RWPE2 (cell line): ENCODE results near the gene DNAJC5.

Experiments
- ATAC-seq: fragments of 200-7000 bp; cut with Tn5 transposase; 3 replicates; pipeline ENCODE4 v1.9.1; 2021; ENCODE audit warnings: low read depth
- DNase-seq: peaks from one replicate; pipeline ENCODE4 v3.0.0-alpha.2; 2020; ENCODE audit warnings: low spot score
- H3K27ac ChIP-seq: fragments of 450-650 bp; 2 replicates; pipeline ENCODE4 v1.5.1; 2017; ENCODE audit warnings: mild to moderate bottlenecking; ENCODE audit not compliant: poor library complexity, severe bottlenecking
- H3K27me3 ChIP-seq: fragments of 250-450 bp; sonication (Bioruptor Pico); 2 replicates; pipeline ENCODE4 v1.5.1; 2021; ENCODE audit warnings: mild to moderate bottlenecking, moderate library complexity; ENCODE audit not compliant: insufficient read depth, poor library complexity, severe bottlenecking
- H3K36me3 ChIP-seq: fragments of 250-450 bp; sonication (Bioruptor Pico); 2 replicates; pipeline ENCODE4 v1.5.1; 2020; ENCODE audit warnings: low read depth, mild to moderate bottlenecking, moderate library complexity
- H3K4me1 ChIP-seq: fragments of 250-450 bp; sonication (Bioruptor Pico); 2 replicates; pipeline ENCODE4 v1.5.1; 2021; ENCODE audit warnings: mild to moderate bottlenecking, moderate library complexity; ENCODE audit not compliant: insufficient read depth, poor library complexity, severe bottlenecking
- H3K4me3 ChIP-seq: fragments of 250-450 bp; sonication (Bioruptor Pico); 2 replicates; pipeline ENCODE4 v1.5.1; 2021; ENCODE audit warnings: mild to moderate bottlenecking, moderate library complexity; ENCODE audit not compliant: severe bottlenecking
- H3K9me3 ChIP-seq: fragments of 250-450 bp; sonication (Bioruptor Pico); 2 replicates; pipeline ENCODE4 v1.5.1; 2021; ENCODE audit warnings: mild to moderate bottlenecking, moderate library complexity; ENCODE audit not compliant: severe bottlenecking
- TF ChIP-seq, protein P1 (sequence below): fragments of 450-650 bp; IDR thresholded peaks from one replicate; pipeline ENCODE4 v1.5.1; 2017; ENCODE audit warnings: mild to moderate bottlenecking, moderate library complexity; ENCODE audit not compliant: poor library complexity, severe bottlenecking

Gene DNAJC5

DNA sequence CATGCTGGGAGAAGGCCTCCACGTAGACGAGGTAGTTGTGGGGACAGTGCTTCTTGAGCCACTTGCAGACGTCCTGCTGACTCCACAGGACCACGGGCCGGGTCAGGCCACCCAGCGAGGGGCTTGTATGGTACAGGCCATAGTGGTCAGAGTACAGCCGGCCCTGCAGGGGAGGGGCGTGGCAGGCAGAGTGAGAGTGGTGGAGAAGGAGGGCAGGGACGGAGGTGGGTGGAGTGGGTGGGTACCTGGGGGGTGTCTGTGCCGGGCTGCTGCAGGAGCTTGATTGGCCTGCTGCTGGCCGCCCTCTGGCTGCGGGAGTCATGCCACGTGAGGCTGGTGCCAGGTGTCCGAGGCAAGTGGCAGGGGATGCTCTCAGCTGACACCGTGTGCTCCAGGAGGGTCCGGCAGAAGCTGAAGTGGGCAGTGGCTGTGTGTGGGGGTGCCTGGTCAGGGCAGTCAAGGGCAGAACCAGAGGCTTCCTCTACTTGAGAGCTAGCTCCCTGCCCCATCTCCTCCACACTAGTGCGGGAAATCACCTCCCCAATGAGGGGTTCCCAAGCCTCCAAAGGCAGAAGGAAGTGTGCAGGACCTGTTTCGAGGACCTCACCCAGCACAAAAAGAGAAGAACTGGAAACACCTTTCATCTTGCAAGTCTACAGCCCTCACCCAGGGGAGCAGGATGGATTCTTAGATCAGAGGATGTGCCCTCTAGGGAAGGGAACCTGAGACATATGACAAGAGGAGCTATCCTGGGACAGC, 82.2 kb downstream of the DNAJC5 start:
- ATAC-seq (no peak), DNase-seq (peak; percentile 90)
- peak overlapping the region; percentile 73 for H3K27ac ChIP-seq
- H3K27me3 ChIP-seq = no peaks in the 10 kb centered on the region
- H3K36me3 ChIP-seq = no peaks in the 10 kb centered on the region
- peaks cover 14% of the 10 kb centered on the region for H3K4me1 ChIP-seq
- no peaks in the 10 kb centered on the region for H3K9me3 ChIP-seq
- TF ChIP-seq, protein P1, sequence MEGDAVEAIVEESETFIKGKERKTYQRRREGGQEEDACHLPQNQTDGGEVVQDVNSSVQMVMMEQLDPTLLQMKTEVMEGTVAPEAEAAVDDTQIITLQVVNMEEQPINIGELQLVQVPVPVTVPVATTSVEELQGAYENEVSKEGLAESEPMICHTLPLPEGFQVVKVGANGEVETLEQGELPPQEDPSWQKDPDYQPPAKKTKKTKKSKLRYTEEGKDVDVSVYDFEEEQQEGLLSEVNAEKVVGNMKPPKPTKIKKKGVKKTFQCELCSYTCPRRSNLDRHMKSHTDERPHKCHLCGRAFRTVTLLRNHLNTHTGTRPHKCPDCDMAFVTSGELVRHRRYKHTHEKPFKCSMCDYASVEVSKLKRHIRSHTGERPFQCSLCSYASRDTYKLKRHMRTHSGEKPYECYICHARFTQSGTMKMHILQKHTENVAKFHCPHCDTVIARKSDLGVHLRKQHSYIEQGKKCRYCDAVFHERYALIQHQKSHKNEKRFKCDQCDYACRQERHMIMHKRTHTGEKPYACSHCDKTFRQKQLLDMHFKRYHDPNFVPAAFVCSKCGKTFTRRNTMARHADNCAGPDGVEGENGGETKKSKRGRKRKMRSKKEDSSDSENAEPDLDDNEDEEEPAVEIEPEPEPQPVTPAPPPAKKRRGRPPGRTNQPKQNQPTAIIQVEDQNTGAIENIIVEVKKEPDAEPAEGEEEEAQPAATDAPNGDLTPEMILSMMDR = no peak
- H3K4me3 ChIP-seq = no peak overlapping the region

DNA sequence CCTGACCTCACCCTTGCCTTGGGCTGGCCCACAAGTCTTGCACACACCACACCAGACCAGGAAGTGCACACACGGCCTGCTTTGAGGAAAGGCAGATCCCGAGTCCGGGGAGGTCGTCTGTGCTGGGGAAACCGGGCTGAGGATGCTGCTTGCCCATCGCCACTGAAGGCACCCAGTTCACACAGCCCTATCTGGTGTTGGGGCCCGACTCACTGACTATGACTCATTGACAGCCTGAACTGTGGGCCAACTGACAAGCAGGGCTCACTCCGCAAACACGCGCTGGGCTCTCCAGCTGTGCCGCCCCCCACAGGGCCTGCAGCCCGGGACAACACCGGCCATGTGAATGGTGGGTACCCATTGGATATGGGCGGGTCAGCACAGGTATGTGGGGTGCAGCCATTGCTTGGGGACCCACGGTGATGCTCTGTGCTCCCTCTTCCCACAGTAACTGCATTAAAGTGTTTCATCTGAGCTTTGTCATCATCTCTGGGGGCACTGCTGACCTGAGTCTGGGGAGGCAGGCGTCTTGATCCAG, 82.9 kb downstream of the DNAJC5 start:
- no peak overlapping the region for H3K4me3 ChIP-seq
- H3K4me1 ChIP-seq = peaks cover 15% of the 10 kb centered on the region
- ATAC-seq (no peak), DNase-seq (peak; percentile 87)
- TF ChIP-seq, protein P1 = no peak
- no peaks in the 10 kb centered on the region for H3K9me3 ChIP-seq
- peak overlapping the region; percentile 73 for H3K27ac ChIP-seq
- H3K27me3 ChIP-seq = no peaks in the 10 kb centered on the region
- H3K36me3 ChIP-seq = peaks cover 3% of the 10 kb centered on the region

DNA sequence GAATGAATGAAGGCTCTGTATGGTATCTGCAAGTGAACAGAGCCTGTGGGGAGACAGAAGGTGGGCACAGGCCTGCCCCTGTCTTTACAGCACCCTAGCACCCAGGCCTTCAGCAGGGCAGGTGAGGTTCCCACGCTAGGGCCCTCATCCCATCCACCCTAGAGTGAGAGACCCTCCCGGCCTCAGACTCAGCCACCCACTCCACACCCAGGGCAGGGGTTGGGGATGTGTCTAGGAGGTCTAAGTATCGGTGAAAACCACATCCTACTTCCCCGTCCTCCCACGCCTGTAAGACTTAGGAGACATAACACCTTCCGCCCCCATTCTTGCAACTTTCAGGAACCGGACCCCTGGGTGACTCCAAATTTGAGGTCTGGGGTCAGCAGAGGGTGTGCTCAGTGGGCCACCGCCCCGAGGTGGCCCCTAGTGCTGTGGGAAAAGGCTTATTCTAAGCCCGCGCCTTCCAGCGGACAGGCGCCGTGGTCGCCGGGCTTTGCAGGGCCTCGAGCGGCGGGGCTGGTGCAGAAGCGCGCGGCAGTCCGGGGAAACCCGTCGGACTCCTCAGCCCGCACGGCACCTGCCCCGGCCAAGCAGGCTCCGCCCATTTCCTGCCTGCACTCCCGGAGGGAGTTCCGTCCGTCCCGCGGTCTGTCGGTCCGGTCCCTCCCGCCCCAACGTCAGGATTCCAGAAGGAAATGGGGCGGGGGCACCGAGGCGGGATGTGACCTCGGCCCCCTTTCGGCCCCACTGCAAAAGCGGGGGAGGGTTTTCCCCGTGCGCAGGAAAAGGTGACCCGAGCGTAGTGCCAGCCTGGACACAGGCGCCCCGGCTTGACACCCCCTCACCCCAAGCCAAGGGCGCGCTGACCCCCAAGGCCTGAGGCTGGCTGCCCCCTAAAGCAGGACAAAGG, 83.6 kb downstream of the DNAJC5 start:
- Histone ChIP-seq H3K9me3 (no peaks in the 10 kb centered on the region), H3K27me3 (no peaks in the 10 kb centered on the region), H3K4me1 (peaks cover 15% of the 10 kb centered on the region), H3K36me3 (peaks cover 7% of the 10 kb centered on the region), H3K27ac (peak overlapping the region; percentile 73), H3K4me3 (peak overlapping the region; percentile 64)
- TF ChIP-seq, protein P1 = no peak
- ATAC-seq = peak; percentile 53
- peak; percentile 99 for DNase-seq

DNA sequence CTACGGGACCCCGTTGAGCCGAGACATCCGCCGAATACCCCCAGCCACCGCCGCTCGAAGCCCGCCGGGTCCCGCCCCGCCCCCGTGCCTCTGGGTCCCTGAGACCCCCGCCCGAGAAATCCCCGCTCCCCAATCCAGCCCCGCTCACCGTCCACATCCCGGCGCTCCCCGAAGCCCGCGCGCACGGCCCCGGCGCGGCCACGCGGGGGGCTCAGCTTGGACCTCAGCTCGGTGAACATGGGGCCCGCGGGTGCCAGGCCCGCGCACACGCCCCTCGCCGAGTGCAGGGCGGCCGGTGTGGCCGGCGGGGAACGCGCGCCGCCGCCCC, 84.3 kb downstream of the DNAJC5 start:
- Histone ChIP-seq H3K9me3 (no peaks in the 10 kb centered on the region), H3K4me1 (peaks cover 15% of the 10 kb centered on the region), H3K27me3 (no peaks in the 10 kb centered on the region), H3K4me3 (peak overlapping the region; percentile 64), H3K27ac (peak overlapping the region; percentile 73), H3K36me3 (peaks cover 13% of the 10 kb centered on the region)
- no peak for ATAC-seq
- TF ChIP-seq, protein P1 = no peak
- no peak for DNase-seq
